Fibroblast of lung (primary cell): ENCODE measurements around the gene MLYCD. TPM values are rescaled to one million over a fixed set of nuclear protein-coding genes. Genes with fewer than 3 reads are reported as not detected.

ENCODE experiments used
- DNase-seq, 2 donors: peaks; one replicate each; pipeline versions ENCODE4 v3.0.0 to v3.0.0-alpha.2; 2010; ENCODE audit warnings: low read depth in 2 of 2
- H2AFZ ChIP-seq: 2 replicates; pipeline ENCODE4 v1.5.1; 2012; ENCODE audit warnings: low read length, control low read depth, inconsistent platforms
- H3K27ac ChIP-seq: 2 replicates; pipeline ENCODE4 v1.5.1; 2011; ENCODE audit warnings: low read length, control low read depth; ENCODE audit not compliant: insufficient read depth
- H3K27me3 ChIP-seq: 2 replicates; pipeline ENCODE4 v1.5.1; 2011; ENCODE audit warnings: mild to moderate bottlenecking, low read length; ENCODE audit not compliant: control insufficient read depth, insufficient read depth
- H3K36me3 ChIP-seq: 2 replicates; pipeline ENCODE4 v1.5.1; 2011; ENCODE audit warnings: low read length; ENCODE audit not compliant: control insufficient read depth, insufficient read depth
- H3K4me1 ChIP-seq: 2 replicates; pipeline ENCODE4 v1.5.1; 2011; ENCODE audit warnings: low read length; ENCODE audit not compliant: control insufficient read depth, insufficient read depth; ENCODE audit errors: extremely low read depth
- H3K4me2 ChIP-seq: 2 replicates; pipeline ENCODE4 v1.5.1; 2011; ENCODE audit warnings: low read length, control low read depth; ENCODE audit not compliant: insufficient read depth; ENCODE audit errors: extremely low read depth
- H3K4me3 ChIP-seq, 4 experiments: fragments of 200-600 bp in 1 of 4; sonication (generic) in 1 of 4; replicated peaks in 1 of 4; 2 replicates each; pipeline ENCODE4 v1.5.1; 2011 to 2016; ENCODE audit warnings: low read length in 4 of 4, low read depth in 3 of 4, mild to moderate bottlenecking in 3 of 4, control low read depth in 2 of 4, inconsistent platforms in 1 of 4, mixed read lengths in 1 of 4; ENCODE audit not compliant: insufficient read depth in 1 of 4; ENCODE audit errors: control extremely low read depth in 1 of 4
- H3K79me2 ChIP-seq: 2 replicates; pipeline ENCODE4 v1.5.1; 2012; ENCODE audit warnings: mild to moderate bottlenecking, low read length, inconsistent platforms; ENCODE audit not compliant: control insufficient read depth, insufficient read depth
- H3K9ac ChIP-seq: 2 replicates; pipeline ENCODE4 v1.5.1; 2011; ENCODE audit warnings: mild to moderate bottlenecking, low read length, control low read depth; ENCODE audit not compliant: insufficient read depth
- H3K9me3 ChIP-seq: 2 replicates; pipeline ENCODE4 v1.5.1; 2012; ENCODE audit warnings: low read depth, low read length; ENCODE audit not compliant: control insufficient read depth, insufficient read depth
- H4K20me1 ChIP-seq: 2 replicates; pipeline ENCODE4 v1.5.1; 2011; ENCODE audit warnings: low read length; ENCODE audit not compliant: control insufficient read depth, insufficient read depth; ENCODE audit errors: extremely low read depth
- EZH2 ChIP-seq: IDR thresholded peaks from 2 replicates; pipeline ENCODE4 v1.5.1; 2012; ENCODE audit warnings: low read length, control low read depth, mild to moderate bottlenecking; ENCODE audit errors: missing control alignments
- polyA plus RNA-seq, 2 donors: library from polyadenylated mRNA; depleted of rRNA in 1 of 2; stranded (reverse) in 1 of 2; unstranded in 1 of 2; fragments of >200 nt; gene quantifications; 2 replicates each; pipeline ENCODE4 v1.2.1, GENCODE V29; 2011 to 2012; ENCODE audit warnings: missing spikeins in 1 of 2
- total RNA-seq: library from RNA; depleted of rRNA; stranded (reverse); fragments of >200 nt; gene quantifications from 2 replicates; pipeline ENCODE4 v1.2.1, GENCODE V29; 2014
- TF ChIP-seq, protein P1 (sequence below), 2 donors: IDR thresholded peaks in 1 of 2; conservative IDR thresholded peaks in 1 of 2; 1 replicate in 1 of 2; 2 replicates in 1 of 2; pipeline ENCODE4 v1.5.1; 2011 to 2012; ENCODE audit warnings: low read length in 2 of 2, control low read depth in 1 of 2, inconsistent platforms in 1 of 2, low read depth in 1 of 2, mild to moderate bottlenecking in 1 of 2

The MLYCD gene
- total and polyA plus RNA-seq, 2 donors (not counting 1 experiment from before 2014, with no cell fraction given): 1.0 to 3.8 TPM

DNA sequence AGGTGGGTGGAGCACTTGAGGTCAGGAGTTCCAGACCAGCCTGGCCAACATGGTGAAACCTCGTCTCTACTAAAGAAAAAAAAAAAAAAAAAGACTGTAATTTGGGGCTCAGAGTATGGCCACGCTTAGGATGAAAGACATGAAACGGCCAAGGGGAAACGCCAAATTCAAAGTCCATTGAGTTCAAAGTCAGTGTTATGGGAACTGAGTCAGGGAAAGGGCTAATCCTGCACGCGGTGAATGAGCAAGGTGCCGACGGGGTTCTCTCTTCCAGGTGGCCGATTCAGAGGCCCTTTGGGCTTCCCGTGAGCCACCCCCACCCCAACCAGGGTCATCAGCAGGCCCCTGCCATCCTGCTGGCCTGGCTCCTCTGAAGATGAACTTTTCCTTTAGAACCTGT, 46.7 kb downstream of the MLYCD start:
- no peak overlapping the region for H3K4me3 ChIP-seq
- H3K36me3 ChIP-seq: no peaks in the 10 kb centered on the region
- no peaks in the 10 kb centered on the region for H3K79me2 ChIP-seq
- H3K9ac ChIP-seq: no peak overlapping the region
- no peak overlapping the region for H3K4me2 ChIP-seq
- no peaks in the 10 kb centered on the region for H3K4me1 ChIP-seq
- no peaks in the 10 kb centered on the region for H4K20me1 ChIP-seq
- DNase-seq: no peak
- no peaks in the 10 kb centered on the region for H3K9me3 ChIP-seq
- H2AFZ ChIP-seq: no peak overlapping the region
- TF ChIP-seq, protein P1, sequence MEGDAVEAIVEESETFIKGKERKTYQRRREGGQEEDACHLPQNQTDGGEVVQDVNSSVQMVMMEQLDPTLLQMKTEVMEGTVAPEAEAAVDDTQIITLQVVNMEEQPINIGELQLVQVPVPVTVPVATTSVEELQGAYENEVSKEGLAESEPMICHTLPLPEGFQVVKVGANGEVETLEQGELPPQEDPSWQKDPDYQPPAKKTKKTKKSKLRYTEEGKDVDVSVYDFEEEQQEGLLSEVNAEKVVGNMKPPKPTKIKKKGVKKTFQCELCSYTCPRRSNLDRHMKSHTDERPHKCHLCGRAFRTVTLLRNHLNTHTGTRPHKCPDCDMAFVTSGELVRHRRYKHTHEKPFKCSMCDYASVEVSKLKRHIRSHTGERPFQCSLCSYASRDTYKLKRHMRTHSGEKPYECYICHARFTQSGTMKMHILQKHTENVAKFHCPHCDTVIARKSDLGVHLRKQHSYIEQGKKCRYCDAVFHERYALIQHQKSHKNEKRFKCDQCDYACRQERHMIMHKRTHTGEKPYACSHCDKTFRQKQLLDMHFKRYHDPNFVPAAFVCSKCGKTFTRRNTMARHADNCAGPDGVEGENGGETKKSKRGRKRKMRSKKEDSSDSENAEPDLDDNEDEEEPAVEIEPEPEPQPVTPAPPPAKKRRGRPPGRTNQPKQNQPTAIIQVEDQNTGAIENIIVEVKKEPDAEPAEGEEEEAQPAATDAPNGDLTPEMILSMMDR (conservative IDR thresholded peaks at IDR 0.05 in 1 of 2, IDR thresholded peaks at IDR 0.05 in 1 of 2; ENCODE audit: low read depth in 1 of 2, low read length in 2 of 2): no peak
- no peak for TF ChIP-seq EZH2
- no peaks in the 10 kb centered on the region for H3K27me3 ChIP-seq
- H3K27ac ChIP-seq: no peak overlapping the region

DNA sequence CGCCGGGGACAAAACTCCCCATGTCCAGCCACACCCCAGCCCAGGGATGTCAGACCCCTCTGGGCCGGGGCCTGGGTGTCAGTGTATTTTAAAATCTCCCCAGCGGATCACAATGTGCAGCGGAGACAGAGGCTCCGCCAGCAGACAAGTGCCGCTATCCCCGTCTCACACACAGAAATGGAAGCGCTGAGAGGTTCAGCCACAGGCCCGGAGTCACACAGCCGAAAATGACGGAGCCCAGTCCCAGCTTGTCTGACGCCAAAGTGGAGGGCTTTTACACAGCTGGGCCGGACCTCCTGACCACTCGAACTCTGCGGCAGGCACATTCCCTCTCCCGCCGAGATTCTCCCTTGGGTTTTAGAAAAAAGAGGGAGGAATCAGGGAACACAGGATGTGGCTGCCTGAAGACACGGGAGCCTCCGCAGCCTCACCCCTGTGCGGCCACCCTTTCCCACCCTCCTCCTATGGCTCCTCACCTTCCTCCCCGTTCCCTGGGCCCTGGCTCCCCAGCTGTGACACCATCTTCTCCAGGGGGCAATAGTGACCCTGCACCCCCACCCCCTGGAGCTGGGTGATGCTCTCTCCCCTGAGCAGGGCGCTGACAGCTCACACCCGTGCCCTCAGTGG, 47.4 kb downstream of the MLYCD start:
- H2AFZ ChIP-seq: no peak overlapping the region
- H3K4me1 ChIP-seq: no peaks in the 10 kb centered on the region
- DNase-seq: no peak
- no peak overlapping the region for H3K9ac ChIP-seq
- TF ChIP-seq, protein P1 (conservative IDR thresholded peaks at IDR 0.05 in 1 of 2, IDR thresholded peaks at IDR 0.05 in 1 of 2; ENCODE audit: low read depth in 1 of 2, low read length in 2 of 2): no peak
- TF ChIP-seq EZH2: no peak
- no peaks in the 10 kb centered on the region for H4K20me1 ChIP-seq
- no peaks in the 10 kb centered on the region for H3K36me3 ChIP-seq
- H3K9me3 ChIP-seq: no peaks in the 10 kb centered on the region
- H3K79me2 ChIP-seq: no peaks in the 10 kb centered on the region
- no peak overlapping the region for H3K27ac ChIP-seq
- H3K4me3 ChIP-seq: no peak overlapping the region
- no peaks in the 10 kb centered on the region for H3K27me3 ChIP-seq
- no peak overlapping the region for H3K4me2 ChIP-seq

DNA sequence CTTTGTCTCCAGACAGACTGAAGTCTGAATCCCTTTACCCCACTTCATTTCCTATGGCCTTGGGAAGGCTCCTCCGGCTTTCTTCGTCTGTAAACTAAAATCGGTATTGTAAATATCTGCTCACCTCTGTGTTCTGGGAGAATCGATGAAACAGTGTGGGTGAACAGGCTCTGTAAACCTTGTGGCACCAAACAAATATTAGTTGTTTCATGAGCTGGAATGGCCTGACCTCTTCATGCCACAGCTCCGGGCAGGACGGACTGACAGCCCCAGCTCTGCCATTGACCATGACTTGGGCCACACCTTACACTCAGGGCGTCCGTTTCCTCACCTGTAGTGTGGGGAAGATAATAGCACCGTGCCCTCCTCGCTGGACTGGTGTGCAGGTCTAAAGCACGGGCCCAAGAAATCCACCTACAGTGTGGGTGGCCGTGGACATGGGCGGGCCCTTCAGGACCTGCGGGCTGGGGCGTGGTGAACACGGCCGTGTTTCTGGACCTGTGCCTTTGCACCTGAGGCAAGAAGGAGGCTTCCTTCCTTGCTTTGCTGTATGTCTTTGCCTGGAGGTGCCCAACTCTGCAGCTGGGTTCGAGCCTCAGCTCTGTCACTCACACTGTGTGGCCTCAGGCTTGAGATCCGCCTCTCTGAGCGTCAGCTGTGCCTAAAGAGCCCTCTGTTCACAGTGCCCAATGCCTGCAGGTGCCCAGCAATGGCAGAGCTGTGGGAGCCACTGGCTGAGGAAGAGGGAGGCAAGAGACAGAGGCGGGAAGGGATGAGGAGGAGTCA, 48.1 kb downstream of the MLYCD start:
- Histone ChIP-seq H3K36me3 (no peaks in the 10 kb centered on the region), H4K20me1 (no peaks in the 10 kb centered on the region), H3K27me3 (no peaks in the 10 kb centered on the region), H3K9ac (no peak overlapping the region), H2AFZ (no peak overlapping the region), H3K9me3 (no peaks in the 10 kb centered on the region), H3K4me2 (no peak overlapping the region), H3K4me3 (no peak overlapping the region), H3K4me1 (no peaks in the 10 kb centered on the region), H3K27ac (no peak overlapping the region), H3K79me2 (no peaks in the 10 kb centered on the region)
- no peak for DNase-seq
- TF ChIP-seq, protein P1 (conservative IDR thresholded peaks at IDR 0.05 in 1 of 2, IDR thresholded peaks at IDR 0.05 in 1 of 2; ENCODE audit: low read depth in 1 of 2, low read length in 2 of 2): no peak
- TF ChIP-seq EZH2: no peak
